C4-2B (cell line): ENCODE results near the gene CLPSL1.

Experiments
- CTCF ChIP-seq: fragments of 450-650 bp; conservative IDR thresholded peaks from 2 replicates; pipeline ENCODE4 v1.5.1; 2017; ENCODE audit warnings: mild to moderate bottlenecking
- ZFX ChIP-seq: fragments of 450-650 bp; IDR thresholded peaks from 2 replicates; pipeline ENCODE4 v1.6.1; 2017

- TF ChIP-seq CTCF, result no peak
- TF ChIP-seq ZFX, result no peak
These were observed 2.4 kb upstream of the CLPSL1 start for GRCh38 chr6:35778437-35778836.
